WTC11 (cell line): ENCODE data around the gene RND2. TPM values are rescaled to one million over a fixed set of nuclear protein-coding genes. Genes with fewer than 3 reads are reported as not detected.

Experiments
- ARID4B ChIP-seq: sonication (generic); formaldehyde crosslinking; IDR thresholded peaks from 2 replicates; pipeline ENCODE4 v1.8.0; 2023; ENCODE audit warnings: missing genetic modification reagents, mild to moderate bottlenecking, borderline replicate concordance
- ATF1 ChIP-seq: sonication (generic); formaldehyde crosslinking; IDR thresholded peaks from 2 replicates; pipeline ENCODE4 v1.8.1; 2023; ENCODE audit warnings: mild to moderate bottlenecking, moderate library complexity, missing genetic modification reagents
- CREM ChIP-seq: sonication (generic); formaldehyde crosslinking; IDR thresholded peaks from 2 replicates; pipeline ENCODE4 v1.8.1; 2022; ENCODE audit warnings: mild to moderate bottlenecking, missing genetic modification reagents, moderate library complexity
- E2F5 ChIP-seq: sonication (generic); formaldehyde crosslinking; IDR thresholded peaks from 2 replicates; pipeline ENCODE4 v1.8.1; 2022; ENCODE audit warnings: mild to moderate bottlenecking, moderate library complexity, missing genetic modification reagents
- EMX1 ChIP-seq: fragments of 250-450 bp; sonication (Bioruptor Pico); IDR thresholded peaks from 2 replicates; pipeline ENCODE4 v1.8.0; 2021; ENCODE audit warnings: mild to moderate bottlenecking
- GRHL2 ChIP-seq: fragments of 250-450 bp; sonication (Bioruptor Pico); IDR thresholded peaks from 2 replicates; pipeline ENCODE4 v1.8.0; 2022; ENCODE audit warnings: mild to moderate bottlenecking, moderate library complexity; ENCODE audit not compliant: insufficient replicate concordance, severe bottlenecking
- IRF2 ChIP-seq: sonication (generic); formaldehyde crosslinking; IDR thresholded peaks from 2 replicates; pipeline ENCODE4 v1.8.0; 2022; ENCODE audit warnings: low read depth, missing genetic modification reagents, borderline replicate concordance
- RORB ChIP-seq: fragments of 250-450 bp; sonication (Bioruptor Pico); IDR thresholded peaks from 2 replicates; pipeline ENCODE4 v1.9.0; 2021; ENCODE audit warnings: mild to moderate bottlenecking
- SMAD4 ChIP-seq: sonication (generic); formaldehyde crosslinking; IDR thresholded peaks from 2 replicates; pipeline ENCODE4 v1.8.0; 2022; ENCODE audit warnings: mild to moderate bottlenecking, missing genetic modification reagents
- TCF7 ChIP-seq: sonication (generic); formaldehyde crosslinking; IDR thresholded peaks from 2 replicates; pipeline ENCODE4 v1.8.0; 2022; ENCODE audit warnings: mild to moderate bottlenecking, low read depth, missing genetic modification reagents, moderate library complexity
- TEAD4 ChIP-seq: sonication (generic); formaldehyde crosslinking; IDR thresholded peaks from 2 replicates; pipeline ENCODE4 v1.8.0; 2022; ENCODE audit warnings: mild to moderate bottlenecking, missing genetic modification reagents
- USF2 ChIP-seq: sonication (generic); formaldehyde crosslinking; IDR thresholded peaks from 2 replicates; pipeline ENCODE4 v1.8.1; 2023; ENCODE audit warnings: mild to moderate bottlenecking, missing genetic modification reagents, moderate library complexity
- ZBTB43 ChIP-seq: sonication (generic); formaldehyde crosslinking; IDR thresholded peaks from 2 replicates; pipeline ENCODE4 v1.8.1; 2023; ENCODE audit warnings: mild to moderate bottlenecking, missing genetic modification reagents
- ZMAT4 ChIP-seq: fragments of 250-450 bp; sonication (Bioruptor Pico); IDR thresholded peaks from 2 replicates; pipeline ENCODE4 v1.9.0; 2021; ENCODE audit warnings: mild to moderate bottlenecking
- ZNF219 ChIP-seq: sonication (generic); formaldehyde crosslinking; IDR thresholded peaks from 2 replicates; pipeline ENCODE4 v1.8.0; 2023; ENCODE audit warnings: missing genetic modification reagents, mild to moderate bottlenecking, borderline replicate concordance
- ZNF317 ChIP-seq: sonication (generic); formaldehyde crosslinking; IDR thresholded peaks from 2 replicates; pipeline ENCODE4 v1.8.1; 2023; ENCODE audit warnings: low read depth, mild to moderate bottlenecking, moderate library complexity, missing genetic modification reagents, borderline replicate concordance
- ZNF425 ChIP-seq: fragments of 250-450 bp; sonication (Bioruptor Pico); conservative IDR thresholded peaks from 2 replicates; pipeline ENCODE4 v1.9.0; 2021; ENCODE audit warnings: mild to moderate bottlenecking
- ZNF532 ChIP-seq: fragments of 250-450 bp; sonication (Bioruptor Pico); IDR thresholded peaks from 2 replicates; pipeline ENCODE4 v1.9.0; 2021; ENCODE audit warnings: mild to moderate bottlenecking, borderline replicate concordance
- ZNF671 ChIP-seq: fragments of 250-450 bp; sonication (Bioruptor Pico); IDR thresholded peaks from 2 replicates; pipeline ENCODE4 v1.8.0; 2021; ENCODE audit warnings: mild to moderate bottlenecking
- ZSCAN18 ChIP-seq: fragments of 250-450 bp; sonication (Bioruptor Pico); IDR thresholded peaks from 2 replicates; pipeline ENCODE4 v2.1.2; 2022; ENCODE audit warnings: mild to moderate bottlenecking, moderate library complexity
- total RNA-seq: library from RNA; stranded (reverse); gene quantifications from 3 replicates; pipeline ENCODE4 v1.2.3, GENCODE V29; 2021

RND2 gene
- total RNA-seq, 1 experiment from 2014 or later, result 50.2 TPM

GRCh38 chr17:42997984-42998938, 26.8 kb upstream of the RND2 start, which contains the start of gene RPL27 (continued):
- TF ChIP-seq ZBTB43 (CRISPR knock-in tag) (no peak), TCF7 (CRISPR knock-in tag) (no peak), CREM (CRISPR knock-in tag) (peak; percentile 94), TEAD4 (CRISPR knock-in tag) (no peak), ZNF317 (CRISPR knock-in tag) (no peak), E2F5 (CRISPR knock-in tag) (0 out of 2 replicates have a peak, but pooled peaks have one; percentile 21), ZNF671 (CRISPR knock-in tag) (no peak), ARID4B (CRISPR knock-in tag) (no peak), ZNF219 (no peak), ZSCAN18 (no peak), GRHL2 (no peak), ZMAT4 (no peak), ZNF425 (CRISPR knock-in tag) (no peak), SMAD4 (CRISPR knock-in tag) (no peak), RORB (CRISPR knock-in tag) (no peak), IRF2 (CRISPR knock-in tag) (no peak), USF2 (CRISPR knock-in tag) (peak; percentile 84), EMX1 (no peak), ZNF532 (no peak), ATF1 (CRISPR knock-in tag) (0 out of 2 replicates have a peak, but pooled peaks have one; percentile 26)
